IMR-90 (cell line): ENCODE measurements around the gene SSNA1. TPM values are rescaled to one million over a fixed set of nuclear protein-coding genes. Genes with fewer than 3 reads are reported as not detected.

ENCODE experiments used
- ATAC-seq: fragments of 200-7000 bp; cut with Tn5 transposase; 2 replicates; pipeline ENCODE4 v1.9.1; 2020; ENCODE audit warnings: low read depth, mild to moderate bottlenecking, moderate library complexity
- BruUV-seq: library from RNA; stranded (reverse); fragments of 400-500 nt; replicated peaks from 2 replicates; lab custom pipeline; 2021; lab: Mats Ljungman, UMichigan
- CTCF ChIA-PET: fragments of 300-600 bp; formaldehyde crosslinking; extraction: SDS; loops from one replicate; lab custom pipeline; 2021; ENCODE audit warnings: antibody characterized with exemption; lab: Yijun Ruan, JAX
- POLR2A ChIA-PET: fragments of 300-600 bp; sonication (Branson Sonifier 250); formaldehyde crosslinking; loops from one replicate; lab custom pipeline; 2022; ENCODE audit warnings: antibody characterized with exemption; ENCODE audit not compliant: unreplicated experiment; lab: Charles Lee
- DNase-seq: peaks from one replicate; pipeline ENCODE4 v3.0.0; 2013
- H2AFZ ChIP-seq: replicated peaks from 2 replicates; pipeline ENCODE3; 2013; ENCODE audit warnings: low read length, mild to moderate bottlenecking; ENCODE audit not compliant: poor library complexity
- H2AK5ac ChIP-seq: 2 replicates; pipeline ENCODE4 v1.6.1; 2013; ENCODE audit warnings: low read depth, low read length, inconsistent platforms
- H2AK9ac ChIP-seq: replicated peaks from 2 replicates; pipeline ENCODE3; 2013; ENCODE audit warnings: mild to moderate bottlenecking, low read depth, low read length, moderate library complexity; ENCODE audit not compliant: poor library complexity
- H2BK120ac ChIP-seq: 2 replicates; pipeline ENCODE4 v1.6.1; 2013; ENCODE audit warnings: low read depth, low read length, inconsistent platforms
- H2BK15ac ChIP-seq: 3 replicates; pipeline ENCODE4 v1.6.1; 2013; ENCODE audit warnings: low read depth, low read length, inconsistent platforms
- H2BK20ac ChIP-seq: 2 replicates; pipeline ENCODE4 v1.6.1; 2013; ENCODE audit warnings: low read depth, mild to moderate bottlenecking, inconsistent platforms, low read length, moderate library complexity
- H2BK5ac ChIP-seq: 2 replicates; pipeline ENCODE4 v1.6.1; 2013; ENCODE audit warnings: mild to moderate bottlenecking, low read depth, low read length, inconsistent platforms; ENCODE audit not compliant: poor library complexity, severe bottlenecking
- H3K14ac ChIP-seq: replicated peaks from 2 replicates; pipeline ENCODE4 v1.6.1; 2013; ENCODE audit warnings: low read depth, low read length, inconsistent platforms
- H3K18ac ChIP-seq: 2 replicates; pipeline ENCODE4 v1.6.1; 2013; ENCODE audit warnings: low read depth, low read length, control low read depth
- H3K23ac ChIP-seq: 2 replicates; pipeline ENCODE4 v1.6.1; 2013; ENCODE audit warnings: low read depth, low read length, inconsistent platforms
- H3K27ac ChIP-seq: 2 replicates; pipeline ENCODE4 v1.5.1; 2013; ENCODE audit warnings: mild to moderate bottlenecking, control low read depth, low read length; ENCODE audit not compliant: insufficient read depth
- H3K27me3 ChIP-seq: 2 replicates; pipeline ENCODE4 v1.6.1; 2013; ENCODE audit warnings: low read length; ENCODE audit not compliant: control insufficient read depth, insufficient read depth
- H3K36me3 ChIP-seq: 2 replicates; pipeline ENCODE4 v1.6.1; 2013; ENCODE audit warnings: low read length, mixed read lengths; ENCODE audit not compliant: control insufficient read depth, insufficient read depth
- H3K4ac ChIP-seq: 2 replicates; pipeline ENCODE4 v1.6.1; 2013; ENCODE audit warnings: low read depth, low read length, inconsistent platforms
- H3K4me1 ChIP-seq: 2 replicates; pipeline ENCODE4 v1.6.1; 2013; ENCODE audit warnings: low read length, mixed read lengths; ENCODE audit not compliant: control insufficient read depth, insufficient read depth
- H3K4me2 ChIP-seq: 2 replicates; pipeline ENCODE4 v1.6.1; 2013; ENCODE audit warnings: low read depth, mild to moderate bottlenecking, control low read depth, low read length, moderate library complexity
- H3K4me3 ChIP-seq: 2 replicates; pipeline ENCODE4 v1.5.1; 2013; ENCODE audit warnings: low read depth, mild to moderate bottlenecking, control low read depth, low read length, moderate library complexity; ENCODE audit not compliant: insufficient read depth
- H3K56ac ChIP-seq: 2 replicates; pipeline ENCODE4 v1.6.1; 2013; ENCODE audit warnings: low read length, inconsistent platforms; ENCODE audit not compliant: insufficient read depth; ENCODE audit errors: extremely low read depth
- H3K79me1 ChIP-seq, 2 experiments: 2 replicates each; pipeline ENCODE4 v1.6.1; 2013; ENCODE audit warnings: low read length in 2 of 2, inconsistent platforms in 1 of 2, low read depth in 1 of 2
- H3K9ac ChIP-seq: 2 replicates; pipeline ENCODE4 v1.6.1; 2013; ENCODE audit warnings: low read depth, low read length, control low read depth
- H3K9me1 ChIP-seq: 2 replicates; pipeline ENCODE4 v1.6.1; 2013; ENCODE audit warnings: low read length, inconsistent platforms; ENCODE audit not compliant: insufficient read depth
- H3K9me3 ChIP-seq: 2 replicates; pipeline ENCODE4 v1.6.1; 2013; ENCODE audit warnings: low read length; ENCODE audit not compliant: control insufficient read depth, insufficient read depth
- H4K20me1 ChIP-seq: 2 replicates; pipeline ENCODE4 v1.6.1; 2013; ENCODE audit warnings: low read length, inconsistent platforms; ENCODE audit not compliant: insufficient read depth
- H4K5ac ChIP-seq: 2 replicates; pipeline ENCODE4 v1.6.1; 2013; ENCODE audit warnings: mild to moderate bottlenecking, low read depth, low read length, control low read depth
- H4K8ac ChIP-seq, 2 experiments: 2 replicates each; pipeline ENCODE4 v1.6.1; 2013; ENCODE audit warnings: low read depth in 2 of 2, low read length in 2 of 2, control low read depth in 1 of 2, inconsistent platforms in 1 of 2
- H4K91ac ChIP-seq: 2 replicates; pipeline ENCODE4 v1.6.1; 2013; ENCODE audit warnings: low read depth, low read length, inconsistent platforms; ENCODE audit not compliant: insufficient read depth
- BHLHE40 ChIP-seq: fragments of 150-350 bp; IDR thresholded peaks from 2 replicates; pipeline ENCODE4 v1.6.1; 2016; ENCODE audit warnings: mild to moderate bottlenecking, low read depth, low read length
- CEBPB ChIP-seq: IDR thresholded peaks from 2 replicates; pipeline ENCODE4 v1.6.1; 2012; ENCODE audit warnings: low read depth, low read length, improper control_type of control experiment
- CHD1 ChIP-seq: IDR thresholded peaks from 2 replicates; pipeline ENCODE4 v1.6.1; 2012; ENCODE audit warnings: low read depth, low read length, improper control_type of control experiment
- ELK1 ChIP-seq: fragments of 150-350 bp; IDR thresholded peaks from 2 replicates; pipeline ENCODE4 v1.6.1; 2016; ENCODE audit warnings: low read depth, mild to moderate bottlenecking, low read length, moderate library complexity, borderline replicate concordance
- FOS ChIP-seq: fragments of 150-350 bp; IDR thresholded peaks from 2 replicates; pipeline ENCODE4 v1.6.1; 2016; ENCODE audit warnings: low read depth, low read length
- MAFK ChIP-seq: IDR thresholded peaks from 2 replicates; pipeline ENCODE4 v1.6.1; 2012; ENCODE audit warnings: low read depth, low read length, improper control_type of control experiment
- MAZ ChIP-seq: IDR thresholded peaks from 2 replicates; pipeline ENCODE4 v1.6.1; 2012; ENCODE audit warnings: low read depth, mild to moderate bottlenecking, low read length, improper control_type of control experiment, moderate library complexity, borderline replicate concordance
- MXI1 ChIP-seq: IDR thresholded peaks from 2 replicates; pipeline ENCODE4 v1.6.1; 2012; ENCODE audit warnings: low read depth, mild to moderate bottlenecking, low read length, moderate library complexity, borderline replicate concordance
- NFE2L2 ChIP-seq: fragments of 150-350 bp; IDR thresholded peaks from 2 replicates; pipeline ENCODE4 v1.6.1; 2016; ENCODE audit warnings: low read depth, mild to moderate bottlenecking, low read length
- POLR2A ChIP-seq: IDR thresholded peaks from 2 replicates; pipeline ENCODE4 v1.6.1; 2012; ENCODE audit warnings: mild to moderate bottlenecking, low read depth, low read length
- RAD21 ChIP-seq: IDR thresholded peaks from 2 replicates; pipeline ENCODE4 v1.6.1; 2012; ENCODE audit warnings: low read length, improper control_type of control experiment
- RFX5 ChIP-seq: IDR thresholded peaks from 2 replicates; pipeline ENCODE4 v1.8.0; 2012; ENCODE audit warnings: low read depth, mild to moderate bottlenecking, low read length, moderate library complexity
- SMC3 ChIP-seq: fragments of 150-350 bp; IDR thresholded peaks from 2 replicates; pipeline ENCODE4 v1.6.1; 2016; ENCODE audit warnings: low read depth, mild to moderate bottlenecking, antibody characterized with exemption, low read length, moderate library complexity
- USF2 ChIP-seq: fragments of 150-350 bp; IDR thresholded peaks from 2 replicates; pipeline ENCODE4 v1.6.1; 2017; ENCODE audit warnings: mild to moderate bottlenecking, antibody characterized with exemption, low read length, low read depth
- WGBS, 2 experiments: methylation state at CpG; one replicate each; pipeline versions ENCODE4 v1.1.5 to v1.1.7; 2013; ENCODE audit warnings: missing lambda C conversion rate in 2 of 2; ENCODE audit not compliant: insufficient read length in 1 of 2; ENCODE audit errors: extremely low coverage in 2 of 2; 5-methylcytosine and 5-hydroxymethylcytosine counted together
- dilution Hi-C: fragments of 300-500 bp; cut with HindIII; formaldehyde crosslinking; loops from one replicate; pipeline ENCODE4 v1.14.3; 2018; ENCODE audit warnings: low sequenced_read_pairs; ENCODE audit not compliant: unreplicated experiment
- in situ Hi-C: fragments of 300-500 bp; cut with MboI; formaldehyde crosslinking; loops from 3 replicates; pipeline ENCODE4 v1.14.3; 2019; ENCODE audit warnings: low sequenced_read_pairs, inconsistent platforms, mixed read lengths
- intact Hi-C: fragments of 100-400 bp; cut with micrococcal nuclease; formaldehyde crosslinking; loops from 2 replicates; pipeline ENCODE4 v1.10.0; 2022
- polyA plus RNA-seq, 3 experiments: library from polyadenylated mRNA; depleted of rRNA; stranded (reverse); fragments of >200 nt; gene quantifications; 2 replicates each; pipeline ENCODE4 v1.2.3, GENCODE V29; 2012; ENCODE audit warnings: low replicate concordance in 1 of 3
- total RNA-seq: library from RNA; depleted of rRNA; stranded (reverse); fragments of >200 nt; gene quantifications from 2 replicates; pipeline ENCODE4 v1.2.3, GENCODE V29; 2012
- TF ChIP-seq, protein P1 (sequence below): conservative IDR thresholded peaks from 2 replicates; pipeline ENCODE4 v1.5.1; 2012; ENCODE audit warnings: mild to moderate bottlenecking, low read depth, low read length, improper control_type of control experiment

SSNA1 gene
- total and polyA plus RNA-seq, 2 of the 4 experiments (the other 2 are of a cell fraction), result 55.7 to 86.7 TPM

DNA sequence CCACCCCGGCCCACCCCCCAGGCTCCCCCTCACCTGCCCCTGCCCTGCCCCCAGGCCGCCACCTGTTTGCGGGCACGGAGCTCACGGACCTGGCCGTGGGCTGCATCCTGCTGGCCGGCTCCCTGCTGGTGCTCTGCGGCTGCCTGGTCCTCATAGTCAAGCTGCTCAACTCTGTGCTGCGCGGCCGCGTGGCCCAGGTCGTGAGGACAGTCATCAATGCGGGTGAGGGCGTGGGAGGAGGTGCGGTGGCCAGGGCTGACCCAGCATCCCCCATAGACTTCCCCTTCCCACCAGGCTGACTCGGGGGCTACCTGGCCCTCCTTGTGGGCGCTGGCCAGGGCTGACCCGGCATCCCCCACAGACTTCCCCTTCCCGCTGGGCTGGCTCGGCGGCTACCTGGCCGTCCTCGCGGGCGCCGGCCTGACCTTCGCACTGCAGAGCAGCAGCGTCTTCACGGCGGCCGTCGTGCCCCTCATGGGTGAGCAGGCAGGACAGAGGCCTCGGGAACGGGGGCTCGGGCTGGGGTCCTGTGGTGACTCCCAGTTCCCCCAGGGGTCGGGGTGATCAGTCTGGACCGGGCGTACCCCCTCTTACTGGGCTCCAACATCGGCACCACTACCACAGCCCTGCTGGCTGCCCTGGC lies 45.7 kb downstream of the SSNA1 start:
- H4K20me1 ChIP-seq, result peaks cover 6% of the 10 kb centered on the region; the same call in 1 of the 2 replicates
- no peak overlapping the region for H2BK15ac ChIP-seq
- H3K79me1 ChIP-seq, result peaks cover 8 to 27% of the 10 kb centered on the region in 2 experiments; a peak in 3 of 4 replicates
- 66% methylated on average over 13 of the region's 40 CpGs; no CpG with 5 or more reads in 1 of the 2 experiments for WGBS, 2 experiments
- no peaks in the 10 kb centered on the region for H3K9me1 ChIP-seq
- no peak overlapping the region for H3K27ac ChIP-seq
- no peak overlapping the region for H3K14ac ChIP-seq
- no peak overlapping the region for H2AK9ac ChIP-seq
- intact Hi-C loops (no loop called here), in situ Hi-C loops (no loop called here), dilution Hi-C loops (no loop called here)
- H3K9ac ChIP-seq, result no peak overlapping the region
- H2AK5ac ChIP-seq, result no peak overlapping the region
- no peak overlapping the region for H3K4ac ChIP-seq
- no peaks in the 10 kb centered on the region for H3K9me3 ChIP-seq
- ChIA-PET CTCF (no interaction called here), POLR2A (no interaction called here)
- no peak overlapping the region for H3K23ac ChIP-seq
- DNase-seq, result no peak
- ATAC-seq, result no peak
- H2BK120ac ChIP-seq, result no peak overlapping the region
- H3K36me3 ChIP-seq, result no peaks in the 10 kb centered on the region
- H3K4me3 ChIP-seq, result no peak overlapping the region
- H3K4me1 ChIP-seq, result peaks cover 5% of the 10 kb centered on the region; the same call in 1 of the 2 replicates
- no peak overlapping the region for H2AFZ ChIP-seq
- no peak overlapping the region for H2BK5ac ChIP-seq
- no peak overlapping the region for H3K56ac ChIP-seq
- BruUV-seq, result no TSS peak
- no peak overlapping the region for H2BK20ac ChIP-seq
- no peak overlapping the region for H3K18ac ChIP-seq
- peaks cover 1% of the 10 kb centered on the region; the same call in 1 of the 2 replicates for H3K27me3 ChIP-seq
- no peak overlapping the region for H4K91ac ChIP-seq
- no peak overlapping the region for H3K4me2 ChIP-seq
- H4K8ac ChIP-seq, result no peak overlapping the region
- H4K5ac ChIP-seq, result no peak overlapping the region
- no peak for TF ChIP-seq POLR2A
- no peak for TF ChIP-seq NFE2L2
- no peak for TF ChIP-seq RFX5
- TF ChIP-seq BHLHE40, result no peak
- no peak for TF ChIP-seq ELK1
- TF ChIP-seq USF2, result no peak
- no peak for TF ChIP-seq MAZ
- TF ChIP-seq, protein P1, sequence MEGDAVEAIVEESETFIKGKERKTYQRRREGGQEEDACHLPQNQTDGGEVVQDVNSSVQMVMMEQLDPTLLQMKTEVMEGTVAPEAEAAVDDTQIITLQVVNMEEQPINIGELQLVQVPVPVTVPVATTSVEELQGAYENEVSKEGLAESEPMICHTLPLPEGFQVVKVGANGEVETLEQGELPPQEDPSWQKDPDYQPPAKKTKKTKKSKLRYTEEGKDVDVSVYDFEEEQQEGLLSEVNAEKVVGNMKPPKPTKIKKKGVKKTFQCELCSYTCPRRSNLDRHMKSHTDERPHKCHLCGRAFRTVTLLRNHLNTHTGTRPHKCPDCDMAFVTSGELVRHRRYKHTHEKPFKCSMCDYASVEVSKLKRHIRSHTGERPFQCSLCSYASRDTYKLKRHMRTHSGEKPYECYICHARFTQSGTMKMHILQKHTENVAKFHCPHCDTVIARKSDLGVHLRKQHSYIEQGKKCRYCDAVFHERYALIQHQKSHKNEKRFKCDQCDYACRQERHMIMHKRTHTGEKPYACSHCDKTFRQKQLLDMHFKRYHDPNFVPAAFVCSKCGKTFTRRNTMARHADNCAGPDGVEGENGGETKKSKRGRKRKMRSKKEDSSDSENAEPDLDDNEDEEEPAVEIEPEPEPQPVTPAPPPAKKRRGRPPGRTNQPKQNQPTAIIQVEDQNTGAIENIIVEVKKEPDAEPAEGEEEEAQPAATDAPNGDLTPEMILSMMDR, result no peak
- TF ChIP-seq SMC3, result no peak
- no peak for TF ChIP-seq RAD21
- TF ChIP-seq MAFK, result no peak
- TF ChIP-seq MXI1, result no peak
- TF ChIP-seq CEBPB, result no peak
- no peak for TF ChIP-seq FOS
- TF ChIP-seq CHD1, result no peak
